GM12878 (cell line): Measurements from ENCODE around the gene MTF2.

Experiments used
- BCL11A ChIP-seq: IDR thresholded peaks from 2 replicates; pipeline ENCODE4 v1.6.1; 2011; ENCODE audit warnings: low read depth, low read length
- CBX3 ChIP-seq: fragments of 200-600 bp; sonication (generic); IDR thresholded peaks from 2 replicates; pipeline ENCODE4 v1.6.1; 2016; ENCODE audit warnings: low read depth, borderline replicate concordance
- E4F1 ChIP-seq: fragments of 450-650 bp; IDR thresholded peaks from 2 replicates; pipeline ENCODE4 v1.6.1; 2018; ENCODE audit warnings: borderline replicate concordance, mild to moderate bottlenecking; ENCODE audit not compliant: partially characterized antibody
- GABPA ChIP-seq: IDR thresholded peaks from 2 replicates; pipeline ENCODE4 v1.6.1; 2014; ENCODE audit warnings: antibody characterized with exemption, low read depth, mild to moderate bottlenecking, inconsistent platforms
- HDAC2 ChIP-seq: fragments of 200-600 bp; sonication (generic); IDR thresholded peaks from 2 replicates; pipeline ENCODE4 v1.6.1; 2017
- HDAC6 ChIP-seq: fragments of 200-600 bp; sonication (generic); IDR thresholded peaks from one replicate; pipeline ENCODE4 v1.8.0; 2017; ENCODE audit warnings: antibody characterized with exemption; ENCODE audit not compliant: unreplicated experiment
- IKZF2 ChIP-seq, 2 experiments: fragments of 450-650 bp; IDR thresholded peaks; 2 replicates each; pipeline ENCODE4 v1.6.1; 2017; ENCODE audit warnings: mild to moderate bottlenecking in 2 of 2, moderate library complexity in 2 of 2
- JUNB ChIP-seq: IDR thresholded peaks from 2 replicates; pipeline ENCODE4 v1.6.1; 2016; ENCODE audit warnings: antibody characterized with exemption, mild to moderate bottlenecking
- MXI1 ChIP-seq: fragments of 150-350 bp; IDR thresholded peaks from 2 replicates; pipeline ENCODE4 v1.6.1; 2011; ENCODE audit warnings: low read depth, mild to moderate bottlenecking, inconsistent platforms, low read length, improper control_type of control experiment
- NBN ChIP-seq: fragments of 450-650 bp; IDR thresholded peaks from 2 replicates; pipeline ENCODE4 v1.6.1; 2016
- TCF7 ChIP-seq: IDR thresholded peaks from 2 replicates; pipeline ENCODE4 v1.6.1; 2014; ENCODE audit warnings: antibody characterized with exemption, borderline replicate concordance
- TF ChIP-seq, protein P1 (sequence below), 3 experiments: IDR thresholded peaks in 2 of 3; conservative IDR thresholded peaks in 1 of 3; 2 replicates each; pipeline ENCODE4 v1.5.1; 2011; ENCODE audit warnings: low read depth in 3 of 3, low read length in 3 of 3, mild to moderate bottlenecking in 3 of 3, control low read depth in 2 of 3, moderate library complexity in 2 of 3, inconsistent platforms in 1 of 3, mixed read lengths in 1 of 3; ENCODE audit not compliant: control insufficient read depth in 2 of 3, insufficient read depth in 1 of 3; ENCODE audit errors: extremely low read depth in 1 of 3

GRCh38 chr1:93132638-93133037 lies 53.6 kb downstream of the MTF2 start:
- TF ChIP-seq CBX3 (no peak), NBN (no peak), MXI1 (no peak), GABPA (no peak), E4F1 (no peak), TCF7 (no peak), JUNB (no peak), IKZF2 (IDR thresholded peaks at IDR 0.05) (no peak), HDAC6 (no peak), BCL11A (no peak), HDAC2 (no peak)
- TF ChIP-seq, protein P1, sequence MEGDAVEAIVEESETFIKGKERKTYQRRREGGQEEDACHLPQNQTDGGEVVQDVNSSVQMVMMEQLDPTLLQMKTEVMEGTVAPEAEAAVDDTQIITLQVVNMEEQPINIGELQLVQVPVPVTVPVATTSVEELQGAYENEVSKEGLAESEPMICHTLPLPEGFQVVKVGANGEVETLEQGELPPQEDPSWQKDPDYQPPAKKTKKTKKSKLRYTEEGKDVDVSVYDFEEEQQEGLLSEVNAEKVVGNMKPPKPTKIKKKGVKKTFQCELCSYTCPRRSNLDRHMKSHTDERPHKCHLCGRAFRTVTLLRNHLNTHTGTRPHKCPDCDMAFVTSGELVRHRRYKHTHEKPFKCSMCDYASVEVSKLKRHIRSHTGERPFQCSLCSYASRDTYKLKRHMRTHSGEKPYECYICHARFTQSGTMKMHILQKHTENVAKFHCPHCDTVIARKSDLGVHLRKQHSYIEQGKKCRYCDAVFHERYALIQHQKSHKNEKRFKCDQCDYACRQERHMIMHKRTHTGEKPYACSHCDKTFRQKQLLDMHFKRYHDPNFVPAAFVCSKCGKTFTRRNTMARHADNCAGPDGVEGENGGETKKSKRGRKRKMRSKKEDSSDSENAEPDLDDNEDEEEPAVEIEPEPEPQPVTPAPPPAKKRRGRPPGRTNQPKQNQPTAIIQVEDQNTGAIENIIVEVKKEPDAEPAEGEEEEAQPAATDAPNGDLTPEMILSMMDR (IDR thresholded peaks at IDR 0.05 in 2 of 3, conservative IDR thresholded peaks at IDR 0.05 in 1 of 3; ENCODE audit: control insufficient read depth in 2 of 3, extremely low read depth in 1 of 3, insufficient read depth in 1 of 3, low read depth in 3 of 3, low read length in 3 of 3): no peak
